SK-N-MC (cell line): ENCODE results near the gene COX4I2.

Source experiments
- EZH2 ChIP-seq: fragments of 200-600 bp; sonication (generic); IDR thresholded peaks from one replicate; pipeline ENCODE4 v1.6.1; 2017; ENCODE audit warnings: antibody characterized with exemption
- POLR2AphosphoS5 ChIP-seq: IDR thresholded peaks from 2 replicates; pipeline ENCODE4 v1.6.1; 2012; ENCODE audit warnings: mild to moderate bottlenecking, low read depth, low read length, borderline replicate concordance

- TF ChIP-seq POLR2AphosphoS5 (no peak), EZH2 (no peak)
Measured at GRCh38 chr20:31644701-31645100, 7.0 kb downstream of the COX4I2 start.
